Transverse colon (tissue), 4 donors: ENCODE measurements around the gene PLA2G4B. TPM values are rescaled to one million over a fixed set of nuclear protein-coding genes. Genes with fewer than 3 reads are reported as not detected.

ENCODE experiments used
- DNase-seq: peaks from one replicate; pipeline ENCODE4 v3.0.0-alpha.2; 2019
- H3K27ac ChIP-seq, 4 donors: fragments of 200-600 bp; sonication (generic); 2 replicates each; pipeline ENCODE4 v1.5.1; 2016 to 2018; ENCODE audit warnings: inconsistent platforms in 4 of 4
- H3K27me3 ChIP-seq: fragments of 200-600 bp; sonication (generic); 2 replicates; pipeline ENCODE4 v1.5.1; 2017; ENCODE audit warnings: inconsistent platforms
- H3K36me3 ChIP-seq, 4 donors: fragments of 200-600 bp; sonication (generic); 2 replicates each; pipeline ENCODE4 v1.5.1; 2017 to 2019; ENCODE audit warnings: inconsistent platforms in 4 of 4
- H3K4me1 ChIP-seq, 4 donors: fragments of 200-600 bp; sonication (generic); 2 replicates each; pipeline ENCODE4 v1.5.1; 2017 to 2020; ENCODE audit warnings: inconsistent platforms in 4 of 4
- H3K4me3 ChIP-seq, 4 donors: fragments of 200-600 bp; sonication (generic); 1 replicate in 1 of 4; 2 replicates in 3 of 4; pipeline versions ENCODE4 v1.5.1 to v1.6.1; 2017 to 2019; ENCODE audit warnings: inconsistent platforms in 4 of 4
- H3K9me3 ChIP-seq, 2 donors: fragments of 200-600 bp; sonication (generic); 2 replicates each; pipeline ENCODE4 v1.5.1; 2017 to 2019; ENCODE audit warnings: inconsistent platforms in 2 of 2
- CTCF ChIP-seq, 5 experiments: fragments of 200-600 bp in 3 of 5; fragments of 450-650 bp in 2 of 5; sonication (generic) in 3 of 5; IDR thresholded peaks; 1 replicate in 2 of 5; 2 replicates in 3 of 5; pipeline ENCODE4 v1.5.1; 2016 to 2017; ENCODE audit warnings: antibody characterized with exemption in 5 of 5, inconsistent platforms in 3 of 5, mild to moderate bottlenecking in 2 of 5, moderate library complexity in 1 of 5
- EP300 ChIP-seq: sonication (generic); formaldehyde crosslinking; IDR thresholded peaks from one replicate; pipeline ENCODE4 v1.6.1; 2017; ENCODE audit warnings: antibody characterized with exemption, low read depth
- POLR2A ChIP-seq: fragments of 450-650 bp; IDR thresholded peaks from one replicate; pipeline ENCODE4 v1.6.1; 2016; ENCODE audit warnings: antibody characterized with exemption, mild to moderate bottlenecking, moderate library complexity
- POLR2AphosphoS5 ChIP-seq, 3 donors: sonication (generic); formaldehyde crosslinking; IDR thresholded peaks; one replicate each; pipeline ENCODE4 v1.6.1; 2016; ENCODE audit warnings: antibody characterized with exemption in 3 of 3
- WGBS, 2 donors: methylation state at CpG; one replicate each; pipeline ENCODE4 v1.1.5; 2018; ENCODE audit warnings: low coverage in 1 of 2; 5-methylcytosine and 5-hydroxymethylcytosine counted together
- in situ Hi-C, 4 donors: fragments of 200-750 bp; cut with MboI; loops; one replicate each; pipeline versions ENCODE4 v1.15.0 to v1.15.1; 2017; ENCODE audit warnings: low sequenced_read_pairs in 3 of 4, low pct_ligation_motif_present in 1 of 4, low pct_unique_long_range_greater_than_20kb in 1 of 4
- intact Hi-C: fragments of 100-400 bp; cut with DNase I; formaldehyde crosslinking; loops from one replicate; pipeline ENCODE4 v1.15.1; 2023; ENCODE audit warnings: low total_unique reads
- total RNA-seq, 4 donors: library from RNA; depleted of rRNA; stranded (reverse); fragments of >200 nt; gene quantifications; one replicate each; pipeline ENCODE4 v1.1.0, GENCODE V29; 2016

Gene PLA2G4B
- total RNA-seq, 4 donors from 2014 or later, result 1.6 to 5.2 (median 3.5) TPM; not detected in 1

GRCh38 chr15:41822471-41822870 is 16.2 kb upstream of the PLA2G4B start:
- WGBS, 2 donors, result 93% methylated on average over 6 of the region's 6 CpGs; no CpG with 5 or more reads in 1 of the 2 donors

GRCh38 chr15:41822957-41823356 is 15.7 kb upstream of the PLA2G4B start:
- Histone ChIP-seq H3K27ac (no peak overlapping the region), H3K9me3 (no peaks in the 10 kb centered on the region), H3K27me3 (no peaks in the 10 kb centered on the region), H3K4me1 (peaks cover 5 to 7% (median 5%) of the 10 kb centered on the region in 4 donors), H3K4me3 (no peak overlapping the region), H3K36me3 (peaks cover 0 to 10% (median 1%) of the 10 kb centered on the region in 4 donors)
- WGBS, 2 donors, result 88% methylated on average over 6 of the region's 6 CpGs; no CpG with 5 or more reads in 1 of the 2 donors
- TF ChIP-seq POLR2A (no peak), POLR2AphosphoS5 (IDR thresholded peaks at IDR 0.05) (no peak), CTCF (IDR thresholded peaks at IDR 0.05) (no peak), EP300 (no peak)
- in situ Hi-C loops, result loop anchor here in 2 of 4 donors (25.0 kb wide), 1 partner anchor 211 kb away; no protein-coding TSS in a partner anchor
- intact Hi-C loops, result no loop called here
- DNase-seq, result no peak

More at GRCh38 chr15:41822471-41822870, 16.2 kb upstream of the PLA2G4B start:
- intact Hi-C loops, result no loop called here
- Histone ChIP-seq H3K27me3 (no peaks in the 10 kb centered on the region), H3K4me1 (peaks cover 3 to 4% (median 4%) of the 10 kb centered on the region in 4 donors), H3K36me3 (peaks cover 0 to 15% (median 4%) of the 10 kb centered on the region in 4 donors), H3K9me3 (no peaks in the 10 kb centered on the region), H3K27ac (no peak overlapping the region), H3K4me3 (no peak overlapping the region)
- in situ Hi-C loops, result loop anchor here in 2 of 4 donors (25.0 kb wide), 1 partner anchor 210 kb away; no protein-coding TSS in a partner anchor
- no peak for TF ChIP-seq POLR2AphosphoS5 (IDR thresholded peaks at IDR 0.05)
- no peak for TF ChIP-seq CTCF (IDR thresholded peaks at IDR 0.05)
- TF ChIP-seq POLR2A, result no peak
- TF ChIP-seq EP300, result no peak
- no peak for DNase-seq

DNA sequence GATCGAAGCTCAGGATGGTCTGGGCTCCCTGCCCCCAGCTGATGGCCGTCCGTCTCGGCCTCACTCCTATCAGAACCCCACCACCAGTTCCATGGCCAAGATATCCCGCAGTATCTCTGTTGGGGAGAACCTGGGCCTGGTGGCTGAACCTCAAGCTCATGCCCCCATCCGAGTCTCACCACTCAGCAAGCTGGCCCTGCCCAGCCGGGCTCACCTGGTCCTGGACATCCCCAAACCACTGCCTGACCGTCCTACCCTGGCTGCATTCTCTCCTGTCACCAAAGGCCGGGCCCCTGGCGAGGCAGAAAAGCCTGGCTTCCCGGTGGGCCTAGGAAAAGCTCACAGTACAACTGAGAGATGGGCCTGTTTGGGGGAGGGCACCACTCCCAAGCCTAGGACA is 15.1 kb upstream of the PLA2G4B start:
- in situ Hi-C loops (loop anchor here in 2 of 4 donors (25.0 kb wide), 1 partner anchor 211 kb away; no protein-coding TSS in a partner anchor), intact Hi-C loops (no loop called here)
- WGBS, 2 donors, result 96% methylated on average over 9 of the region's 11 CpGs; no CpG with 5 or more reads in 1 of the 2 donors
- Histone ChIP-seq H3K36me3 (peaks cover 0 to 7% (median 0%) of the 10 kb centered on the region in 4 donors), H3K27ac (no peak overlapping the region), H3K9me3 (no peaks in the 10 kb centered on the region), H3K4me1 (peaks cover 5 to 9% (median 7%) of the 10 kb centered on the region in 4 donors), H3K4me3 (no peak overlapping the region), H3K27me3 (no peaks in the 10 kb centered on the region)
- DNase-seq, result no peak
- TF ChIP-seq CTCF (IDR thresholded peaks at IDR 0.05), result no peak
- no peak for TF ChIP-seq EP300
- no peak for TF ChIP-seq POLR2A
- TF ChIP-seq POLR2AphosphoS5 (IDR thresholded peaks at IDR 0.05), result no peak

DNA sequence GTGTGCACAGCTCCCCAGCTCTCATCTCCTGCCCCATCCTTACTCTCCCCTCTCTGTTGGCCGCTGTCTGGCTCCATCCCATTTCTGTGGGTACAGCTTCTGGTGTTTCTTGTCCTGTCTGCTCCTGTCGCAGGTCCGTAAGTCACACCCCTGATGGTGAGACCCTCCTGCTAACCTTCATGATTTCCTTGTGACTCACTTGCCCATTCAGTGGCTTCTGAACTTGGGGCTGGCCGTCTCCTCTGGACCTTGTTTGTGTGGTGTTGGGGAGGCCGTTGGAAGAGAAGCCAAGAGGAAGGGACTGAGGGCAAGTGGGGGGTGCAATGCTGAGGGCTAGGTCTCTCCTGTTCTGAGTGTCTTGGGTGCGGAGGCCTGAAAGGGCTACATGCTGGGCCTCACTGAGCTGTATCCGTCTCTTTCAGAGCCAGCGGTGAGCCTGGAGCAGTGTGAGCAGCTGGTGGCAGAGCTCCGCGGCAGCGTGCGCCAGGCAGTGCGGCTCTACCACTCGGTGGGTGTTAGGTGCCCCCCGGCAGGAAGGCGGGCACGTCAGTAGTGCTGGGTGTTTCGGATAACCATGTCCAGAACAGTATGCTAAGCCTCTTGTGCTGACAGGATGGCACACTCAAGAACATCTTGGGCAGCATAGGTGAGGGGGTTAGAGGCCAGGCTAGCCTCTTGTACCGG is 14.4 kb upstream of the PLA2G4B start:
- intact Hi-C loops, result no loop called here
- Histone ChIP-seq H3K36me3 (no peaks in the 10 kb centered on the region), H3K9me3 (no peaks in the 10 kb centered on the region), H3K27me3 (no peaks in the 10 kb centered on the region), H3K4me3 (no peak overlapping the region), H3K27ac (no peak overlapping the region), H3K4me1 (peaks cover 9 to 14% (median 12%) of the 10 kb centered on the region in 4 donors)
- in situ Hi-C loops, result loop anchor here in 2 of 4 donors (25.0 kb wide), 1 partner anchor 212 kb away; no protein-coding TSS in a partner anchor
- TF ChIP-seq POLR2AphosphoS5 (IDR thresholded peaks at IDR 0.05), result no peak
- DNase-seq, result no peak
- WGBS, 2 donors, result 80 to 94% methylated on average over 1 to 19 of the region's 19 CpGs
